Raji (cell line): ENCODE data around the gene SP1.

Experiments used
- POLR2A ChIP-seq: IDR thresholded peaks from 2 replicates; pipeline ENCODE4 v1.6.1; 2011; ENCODE audit warnings: low read depth, low read length, control low read depth; ENCODE audit not compliant: insufficient read depth

Gene SP1

DNA sequence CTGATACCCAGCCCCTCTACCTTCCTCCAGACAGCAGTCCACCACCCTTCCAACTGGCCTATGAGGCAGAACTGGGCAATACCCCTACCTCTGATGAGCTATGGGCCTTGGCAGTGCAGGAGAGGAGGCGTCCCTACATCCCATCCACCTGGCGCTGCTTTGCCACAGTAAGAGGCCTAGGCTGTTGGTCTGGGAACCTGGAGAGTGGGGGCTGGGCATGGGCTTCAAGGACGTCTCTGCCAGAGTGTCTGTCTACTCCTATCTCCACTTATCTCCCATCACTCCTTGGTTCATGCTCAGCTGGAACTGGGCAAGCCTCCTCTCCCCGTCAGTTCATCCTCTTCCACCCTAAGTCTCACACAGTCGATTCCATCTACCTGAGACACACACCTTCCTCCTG, 50.1 kb downstream of the SP1 start:
- TF ChIP-seq POLR2A: no peak

DNA sequence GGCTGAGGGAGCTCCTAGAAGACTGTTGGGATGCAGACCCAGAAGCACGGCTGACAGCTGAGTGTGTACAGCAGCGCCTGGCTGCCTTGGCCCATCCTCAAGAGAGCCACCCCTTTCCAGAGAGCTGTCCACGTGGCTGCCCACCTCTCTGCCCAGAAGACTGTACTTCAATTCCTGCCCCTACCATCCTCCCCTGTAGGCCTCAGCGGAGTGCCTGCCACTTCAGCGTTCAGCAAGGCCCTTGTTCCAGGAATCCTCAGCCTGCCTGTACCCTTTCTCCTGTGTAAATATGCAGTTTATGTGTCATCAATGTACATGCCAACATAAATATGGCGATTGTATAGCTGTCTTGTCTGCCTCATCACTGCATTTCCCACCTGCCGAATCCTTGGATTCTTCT, 51.2 kb downstream of the SP1 start:
- TF ChIP-seq POLR2A: no peak

DNA sequence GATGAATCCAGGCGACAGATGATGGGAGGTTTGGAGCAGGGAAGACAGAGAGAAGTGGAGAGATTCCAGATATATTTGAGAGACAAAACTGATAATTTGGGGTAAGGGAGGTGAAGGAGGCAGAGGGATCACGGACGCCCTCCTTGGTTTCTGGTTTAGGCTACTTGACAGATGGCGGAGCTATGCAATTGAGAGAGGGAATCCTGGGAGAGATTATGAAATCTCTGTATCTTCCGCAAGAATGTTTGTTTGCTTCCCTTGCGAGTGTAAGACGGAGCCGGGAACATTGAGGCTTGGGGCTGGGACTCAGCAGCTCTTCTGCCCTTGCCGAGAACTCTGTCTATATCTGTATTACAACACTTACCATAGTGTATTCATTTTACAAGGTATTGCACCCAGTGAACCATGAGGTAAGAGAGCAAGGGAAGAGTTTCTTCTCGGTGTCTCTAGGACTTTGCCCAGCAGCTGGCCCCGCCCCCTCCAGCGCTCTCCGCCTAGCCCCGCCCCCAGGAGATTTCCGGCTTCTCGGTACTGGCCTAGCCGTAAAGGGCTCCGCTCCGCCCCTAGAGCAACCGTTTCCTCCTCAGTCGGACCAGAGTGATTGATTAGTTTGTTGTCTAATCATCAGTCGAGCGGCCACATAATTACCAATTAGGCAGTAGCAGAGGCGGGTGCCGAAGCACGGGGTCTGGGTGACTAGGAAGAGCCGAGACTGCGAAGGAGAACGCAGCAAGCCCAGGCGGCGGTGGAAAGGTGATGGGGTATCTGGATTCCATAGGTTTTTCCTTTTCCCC, 61.3 kb downstream of the SP1 start, which contains the start of gene PRR13:
Gene PRR13 (plus strand): TSS at position 695 of the 794 bp plus-strand sequence. CDS start 981 bp downstream, outside the sequence.
- peak; percentile 97 for TF ChIP-seq POLR2A

DNA sequence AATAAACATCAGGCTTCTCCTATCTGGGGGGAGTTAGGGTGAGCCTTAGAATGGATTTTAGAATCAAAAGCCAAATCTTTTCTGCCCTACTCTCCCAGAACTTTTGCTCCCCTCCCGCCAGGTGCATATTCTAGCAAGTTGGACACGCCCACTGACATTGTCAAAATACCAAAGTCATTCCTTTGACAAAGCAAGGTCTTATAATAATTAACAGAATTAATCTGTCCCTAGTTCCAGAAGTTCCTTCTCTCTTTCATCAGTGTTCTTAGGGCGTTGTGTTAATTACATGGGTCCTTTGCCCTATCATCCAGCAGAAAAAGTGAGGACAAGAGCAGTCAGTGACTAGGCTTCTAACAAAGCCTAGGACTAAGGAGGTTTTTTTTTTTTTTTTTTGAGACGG, 64.0 kb downstream of the SP1 start:
- no peak for TF ChIP-seq POLR2A

DNA sequence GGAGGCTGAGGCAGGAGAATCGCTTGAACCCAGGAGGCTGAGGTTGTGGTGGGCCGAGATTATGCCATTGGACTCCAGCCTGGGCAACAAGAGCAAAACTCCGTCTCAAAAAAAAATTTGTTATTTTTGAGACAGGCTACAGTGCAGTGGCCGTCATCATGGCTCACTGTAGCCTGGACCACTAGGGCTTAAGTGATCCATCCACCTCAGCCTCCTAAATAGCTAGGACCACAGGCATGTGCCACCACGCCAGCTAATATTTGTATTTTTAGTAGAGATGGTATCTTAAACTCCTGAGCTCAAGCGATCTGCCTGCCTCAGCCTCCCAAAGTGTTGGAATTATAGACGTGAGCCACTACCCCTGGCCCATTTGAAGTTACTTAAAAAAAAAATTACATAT, 71.0 kb downstream of the SP1 start:
- no peak for TF ChIP-seq POLR2A

DNA sequence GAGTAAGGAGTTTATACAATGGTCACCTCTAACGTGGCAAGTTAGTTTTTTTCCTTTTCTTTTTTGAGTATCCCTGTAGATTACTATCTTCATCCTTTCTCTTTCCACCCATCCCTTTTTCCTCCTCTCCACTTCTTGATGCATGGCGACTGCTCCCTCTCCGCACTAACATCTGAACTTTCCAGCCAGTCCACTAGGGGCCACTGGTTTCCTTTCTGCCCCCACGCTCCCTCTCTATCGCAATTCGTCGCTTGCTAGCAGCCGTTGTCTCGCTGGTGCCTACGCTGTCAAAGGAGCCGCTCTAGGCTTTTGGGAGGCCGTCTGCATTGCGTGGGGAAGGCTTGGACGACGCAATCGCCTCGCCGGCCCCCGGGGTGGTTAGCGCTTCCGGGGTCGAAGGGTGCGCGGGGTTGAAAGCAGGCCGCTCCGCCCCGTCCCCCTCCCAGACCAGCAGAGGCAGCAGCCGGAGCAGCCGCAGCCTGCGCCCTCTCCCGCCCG, 71.7 kb downstream of the SP1 start, which contains the start of gene PCBP2:
Gene PCBP2 (plus strand): TSS at position 442 of the 498 bp plus-strand sequence. CDS start 2,699 bp downstream, outside the sequence.
- peak; percentile 76 for TF ChIP-seq POLR2A

DNA sequence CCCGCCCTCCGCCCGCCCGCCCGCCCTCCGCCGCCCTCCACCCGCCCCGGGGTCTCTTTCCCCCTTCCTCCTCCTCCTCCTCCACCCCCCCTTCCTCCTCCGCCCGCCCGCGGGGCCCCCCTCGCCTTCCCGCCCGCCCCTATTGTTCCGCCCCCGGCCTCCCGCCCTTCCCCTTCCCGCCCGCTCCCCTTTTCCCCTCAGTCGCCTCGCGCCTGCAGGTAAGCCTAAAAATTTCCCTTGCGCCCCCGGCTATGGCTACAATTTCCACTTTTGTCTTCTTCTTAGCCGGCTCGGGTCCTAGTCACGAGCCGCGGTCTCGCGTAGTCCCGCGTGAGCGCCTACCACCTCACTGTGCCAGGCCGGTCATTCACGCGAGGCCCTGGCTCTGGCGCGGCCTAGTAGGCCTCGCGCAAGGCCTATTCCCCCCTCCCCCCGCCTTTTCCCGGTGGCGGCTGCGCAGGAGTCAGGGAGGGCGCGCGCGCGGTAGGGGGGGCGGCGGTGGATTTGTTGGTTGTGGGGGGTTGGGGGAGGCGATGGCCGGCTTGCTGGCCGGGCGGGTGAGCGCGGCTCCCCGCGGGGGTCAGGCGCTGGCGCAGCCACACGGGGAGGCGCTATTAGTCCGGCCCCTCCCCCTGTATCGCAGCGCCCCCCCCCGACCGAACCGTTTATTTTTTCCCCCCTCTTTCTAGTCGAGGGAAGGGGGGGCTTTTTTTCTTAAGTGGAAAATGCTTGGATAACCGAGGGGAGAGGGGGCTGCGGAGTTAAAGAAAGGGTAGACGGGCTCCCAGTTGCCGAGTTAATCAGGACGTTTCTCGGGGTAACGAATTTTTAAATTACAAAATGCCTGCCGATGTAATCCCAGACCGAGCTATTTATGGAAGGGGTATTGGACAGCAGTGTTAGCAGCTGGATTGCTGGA, 72.4 kb downstream of the SP1 start:
- TF ChIP-seq POLR2A: no peak; the same call in 1 of the 2 replicates

DNA sequence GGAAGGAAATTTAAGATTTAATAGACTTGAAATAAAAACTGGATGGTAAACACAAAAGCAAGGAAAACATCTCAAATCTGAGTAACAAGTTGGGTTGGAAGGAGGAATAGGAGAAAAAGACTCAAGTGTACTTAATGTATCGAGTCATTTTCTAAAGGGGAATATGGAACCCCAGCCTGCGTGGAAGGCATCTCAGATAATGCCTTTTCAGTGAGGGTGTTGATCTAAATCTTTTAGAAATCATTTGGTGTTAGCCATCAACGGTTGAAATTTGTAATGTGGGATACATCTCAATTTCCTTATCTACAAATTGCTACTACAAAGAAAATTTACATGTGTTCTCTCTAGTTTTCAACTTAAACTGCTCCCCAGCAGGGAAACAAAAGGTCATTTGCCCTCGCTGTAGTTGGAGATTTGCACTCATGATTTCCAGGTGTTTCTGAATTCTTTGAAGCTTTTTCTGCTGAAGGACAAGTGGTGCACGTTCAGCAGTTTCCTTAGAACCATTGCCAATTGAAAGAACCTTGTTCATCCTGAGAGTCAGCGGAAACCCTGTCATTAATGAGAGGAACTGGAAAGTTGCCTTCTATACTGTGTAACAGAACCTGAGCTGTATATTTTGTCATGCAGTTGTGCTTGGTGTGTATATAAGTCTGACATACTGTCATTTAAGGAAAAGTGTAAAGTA, 74.1 kb downstream of the SP1 start:
- no peak for TF ChIP-seq POLR2A

DNA sequence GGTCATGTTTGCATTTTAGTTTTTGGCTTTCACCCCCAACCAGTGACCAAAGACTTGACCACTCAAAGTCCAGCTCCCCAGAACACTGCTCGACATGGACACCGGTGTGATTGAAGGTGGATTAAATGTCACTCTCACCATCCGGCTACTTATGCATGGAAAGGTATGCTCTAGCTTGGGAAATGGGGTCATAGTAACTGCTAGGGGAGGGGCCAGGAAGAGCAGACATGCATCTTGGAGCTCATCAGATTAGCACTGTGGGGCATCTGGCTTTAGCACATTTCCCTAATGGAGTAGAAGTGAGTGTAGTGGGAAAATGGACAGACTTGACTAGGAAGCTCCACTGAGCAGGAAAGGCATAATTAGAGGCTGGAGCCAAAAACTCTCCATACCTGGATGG, 74.7 kb downstream of the SP1 start:
- no peak for TF ChIP-seq POLR2A

DNA sequence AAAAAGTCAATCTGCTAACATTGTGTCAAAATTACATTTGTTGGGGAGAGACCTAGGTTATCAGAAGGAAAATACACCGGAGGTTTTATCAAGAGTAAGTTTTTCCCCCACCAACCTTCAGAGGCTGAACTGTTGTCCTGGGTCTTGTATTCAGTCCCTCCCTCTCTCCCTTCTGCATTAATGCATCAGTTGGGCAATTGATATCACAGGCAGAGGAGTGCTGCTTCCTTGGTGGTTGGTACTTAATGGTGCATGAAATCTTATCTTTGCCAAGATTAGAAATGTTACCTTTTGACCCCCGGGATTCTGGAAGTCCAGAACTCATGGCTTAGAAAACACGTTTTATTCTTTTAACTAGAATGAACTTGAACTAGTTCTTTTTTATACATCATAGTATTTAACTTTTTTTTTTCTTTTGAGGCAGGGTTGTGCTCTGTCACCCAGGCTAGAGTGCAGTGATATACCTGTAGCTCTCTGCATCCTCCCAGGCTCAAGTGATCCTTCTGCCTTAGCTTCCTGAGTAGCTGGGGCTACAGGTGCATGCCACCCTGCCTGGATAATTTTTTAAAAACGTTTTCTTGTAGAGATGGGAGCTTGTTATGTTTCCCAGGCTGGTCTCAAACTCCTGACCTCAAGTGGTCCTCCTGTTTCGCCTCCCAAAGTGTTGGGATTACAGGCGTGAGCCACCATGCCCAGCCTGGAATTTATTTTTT, 76.8 kb downstream of the SP1 start:
- TF ChIP-seq POLR2A: no peak

DNA sequence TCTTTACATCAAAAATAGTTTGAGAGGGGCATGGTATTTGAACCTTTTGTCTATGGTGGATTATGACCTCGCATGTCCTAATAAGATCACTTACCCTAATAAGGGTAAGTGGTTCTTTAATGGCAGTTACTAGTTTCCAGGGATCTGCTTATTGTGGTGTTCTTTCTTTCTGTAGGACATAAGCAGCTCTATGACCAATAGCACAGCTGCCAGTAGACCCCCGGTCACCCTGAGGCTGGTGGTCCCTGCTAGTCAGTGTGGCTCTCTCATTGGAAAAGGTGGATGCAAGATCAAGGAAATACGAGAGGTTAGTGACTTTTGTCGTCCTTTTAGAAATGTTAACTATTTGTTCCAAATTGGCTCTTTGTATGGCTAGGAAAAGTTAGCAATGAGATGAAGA, 79.1 kb downstream of the SP1 start:
- TF ChIP-seq POLR2A: no peak

DNA sequence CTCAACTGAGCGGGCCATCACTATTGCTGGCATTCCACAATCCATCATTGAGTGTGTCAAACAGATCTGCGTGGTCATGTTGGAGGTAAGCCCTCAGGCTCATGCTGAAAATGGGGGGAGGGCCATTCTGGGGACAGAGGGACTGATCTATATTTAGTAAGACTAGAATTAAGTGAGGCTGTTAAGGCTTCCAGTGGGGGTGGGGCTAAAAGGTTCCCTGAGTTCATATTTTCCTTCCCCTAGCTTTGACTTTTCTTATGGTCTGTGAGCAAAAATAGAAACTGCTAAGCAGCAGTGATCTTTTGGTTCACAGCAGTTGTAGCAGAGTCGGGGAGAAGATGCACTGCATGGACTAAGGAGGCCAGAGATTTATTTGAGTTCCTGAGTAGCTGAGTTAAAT, 81.1 kb downstream of the SP1 start:
- TF ChIP-seq POLR2A: no peak

DNA sequence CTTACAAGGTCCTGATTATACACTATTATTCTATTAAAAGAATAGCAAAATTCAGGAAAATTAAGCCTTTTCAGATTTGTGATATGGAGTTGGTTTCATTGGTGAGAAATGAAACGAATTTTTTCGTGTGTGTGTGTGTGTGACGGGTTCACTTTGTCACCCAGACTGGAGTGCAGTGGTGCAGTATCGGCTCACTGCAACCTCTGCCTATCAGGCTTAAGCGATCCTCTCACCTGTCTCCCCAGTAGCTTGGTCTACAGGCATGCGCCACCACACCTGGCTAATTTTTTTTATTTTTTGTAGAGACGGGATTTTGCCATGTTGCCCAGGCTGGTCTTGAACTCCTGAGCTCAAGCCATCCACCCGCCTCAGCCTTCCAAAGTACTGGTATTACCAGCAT, 81.6 kb downstream of the SP1 start:
- no peak for TF ChIP-seq POLR2A

DNA sequence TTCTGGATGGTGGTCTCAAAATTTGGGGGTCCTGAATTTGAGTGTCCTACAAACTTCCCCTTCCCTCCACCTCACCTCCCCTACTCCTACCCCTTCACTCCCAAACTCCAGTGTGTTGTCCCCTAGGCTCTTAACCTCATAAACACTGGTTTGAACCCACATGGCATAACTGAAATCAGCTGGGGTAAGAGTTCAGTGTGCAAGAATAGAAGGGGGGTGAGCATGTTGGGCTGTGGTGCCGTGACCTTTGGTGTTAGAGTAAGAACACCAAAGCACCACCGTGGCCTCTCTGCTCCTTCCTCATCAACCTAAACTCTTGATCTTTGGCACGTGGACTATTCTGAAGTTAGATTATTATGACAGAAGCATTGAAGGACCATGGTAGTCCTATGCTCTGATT, 83.0 kb downstream of the SP1 start:
- TF ChIP-seq POLR2A: no peak

DNA sequence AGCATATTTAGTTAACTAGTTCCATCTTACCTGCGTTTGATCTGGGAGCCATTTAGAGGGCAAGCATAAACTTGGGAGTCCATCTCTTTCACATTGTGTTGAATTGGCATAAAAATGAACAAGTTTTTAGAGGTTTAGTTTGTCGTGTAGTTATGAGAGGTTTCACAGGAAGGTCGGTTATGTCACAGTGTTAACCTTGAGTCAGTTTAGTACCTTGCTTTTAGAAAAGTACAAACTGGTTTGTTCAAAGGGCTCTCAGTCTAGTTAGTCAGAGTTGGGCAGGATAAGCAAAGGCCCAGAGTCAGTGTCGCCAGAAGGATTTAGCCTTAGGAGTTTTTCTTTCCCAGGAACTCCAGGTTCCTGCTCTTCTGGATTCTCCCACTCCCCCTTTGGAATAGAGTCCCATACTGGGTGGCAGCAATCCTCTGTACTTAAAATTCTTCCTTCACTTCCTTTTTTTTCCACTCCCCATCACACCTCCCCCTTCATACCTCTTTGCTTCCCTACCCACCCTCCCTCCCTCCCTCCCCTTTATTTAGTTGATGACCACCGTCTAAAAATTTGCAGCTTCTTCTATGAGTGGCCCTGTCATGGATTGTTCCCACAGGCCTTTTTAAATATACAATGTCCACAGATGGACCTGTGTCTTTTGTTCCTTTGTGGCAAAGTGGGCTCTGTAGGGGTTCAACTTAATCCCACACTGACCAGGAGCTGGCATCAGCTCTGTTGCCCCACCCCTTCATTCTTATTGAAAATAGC, 84.0 kb downstream of the SP1 start:
- TF ChIP-seq POLR2A: no peak
